Mucosa of gallbladder (tissue), 1 donor: ENCODE measurements around the gene INSL3. TPM values are rescaled to one million over a fixed set of nuclear protein-coding genes. Genes with fewer than 3 reads are reported as not detected.

Experiments used
- DNase-seq: peaks from one replicate; pipeline ENCODE4 v3.0.0-alpha.2; 2020; ENCODE audit warnings: low spot score
- total RNA-seq: library from RNA; stranded (reverse); gene quantifications from one replicate; pipeline ENCODE4 v1.2.1, GENCODE V29; 2021
- donor health status: DM: no; HTN: no; CAD: no.

Gene INSL3
- total RNA-seq, 1 donor from 2014 or later, result not detected

DNA sequence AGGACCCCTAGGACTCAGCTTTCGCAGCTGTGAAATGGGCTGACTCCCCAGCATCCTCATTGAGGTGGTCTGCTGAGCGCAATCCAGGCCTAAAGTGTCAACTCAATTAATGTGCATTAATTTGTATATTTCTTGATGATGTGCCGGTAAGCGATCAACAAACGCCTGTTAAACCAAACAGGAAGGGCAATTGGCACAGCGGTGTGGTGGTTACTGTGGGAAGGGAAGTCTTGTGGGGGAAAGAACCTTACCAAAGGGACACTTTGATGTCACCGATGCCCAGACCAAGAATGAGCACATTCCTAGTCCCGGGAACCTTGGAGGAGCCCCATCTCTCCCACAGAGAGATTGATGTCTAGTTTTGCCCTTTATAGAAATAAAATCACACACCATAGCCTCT lies 24.8 kb upstream of the INSL3 start:
- DNase-seq, result no peak

GRCh38 chr19:17843908-17844490 lies 22.7 kb upstream of the INSL3 start:
- DNase-seq, result no peak

DNA sequence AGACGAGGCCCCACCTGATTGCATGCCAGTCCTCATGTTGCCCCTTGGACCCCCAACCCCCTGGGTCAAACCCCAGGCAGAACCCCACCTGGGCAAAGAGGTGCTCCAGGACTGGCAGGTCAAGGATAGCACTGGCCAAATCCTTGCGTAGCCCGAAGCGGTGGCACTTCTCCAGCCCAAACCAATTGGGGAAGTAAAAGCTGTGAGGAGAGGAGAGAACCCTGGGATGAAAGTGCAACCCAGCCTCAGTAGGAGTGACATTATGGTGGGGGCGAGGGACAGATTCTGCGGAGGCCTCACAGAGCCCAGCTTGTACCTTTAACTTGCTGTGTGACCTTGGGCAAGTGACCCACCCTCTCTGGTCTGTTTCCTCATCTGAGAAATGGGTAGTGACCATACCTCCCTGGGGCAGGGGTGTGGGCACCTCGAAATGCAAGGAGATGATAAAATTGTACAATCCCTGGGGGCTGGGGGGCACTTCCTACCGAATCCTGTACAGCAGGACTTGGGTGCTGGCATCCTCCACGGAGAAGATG lies 22.0 kb upstream of the INSL3 start:
- no peak for DNase-seq

GRCh38 chr19:17842663-17843291 lies 21.5 kb upstream of the INSL3 start:
- DNase-seq, result no peak

GRCh38 chr19:17841810-17842662 lies 20.7 kb upstream of the INSL3 start:
- DNase-seq, result peak; percentile 89

- DNase-seq, result no peak
These were observed 20.1 kb upstream of the INSL3 start for GRCh38 chr19:17841371-17841809.

DNA sequence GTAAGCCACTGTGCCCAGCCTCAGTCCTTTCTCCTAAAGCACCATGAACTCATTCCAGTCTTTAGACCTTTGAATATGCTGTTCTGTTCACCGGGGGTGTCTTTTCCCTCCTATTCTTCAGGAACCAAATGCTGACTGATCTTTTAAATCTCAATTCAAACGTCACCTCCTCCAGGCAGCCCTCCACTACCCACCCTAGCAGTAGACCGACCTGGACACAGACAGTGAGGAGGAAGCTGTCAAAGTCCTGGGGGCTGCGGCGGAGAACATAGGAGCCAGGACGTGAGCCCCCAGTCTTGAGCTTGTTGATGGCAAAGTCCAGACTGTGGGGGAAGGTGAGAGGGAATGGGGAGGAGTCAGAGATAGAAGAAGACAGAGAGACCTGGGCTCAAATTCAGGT lies 18.7 kb upstream of the INSL3 start:
- DNase-seq, result no peak

- no peak for DNase-seq
These were observed 16.7 kb upstream of the INSL3 start for GRCh38 chr19:17837972-17838371.

DNA sequence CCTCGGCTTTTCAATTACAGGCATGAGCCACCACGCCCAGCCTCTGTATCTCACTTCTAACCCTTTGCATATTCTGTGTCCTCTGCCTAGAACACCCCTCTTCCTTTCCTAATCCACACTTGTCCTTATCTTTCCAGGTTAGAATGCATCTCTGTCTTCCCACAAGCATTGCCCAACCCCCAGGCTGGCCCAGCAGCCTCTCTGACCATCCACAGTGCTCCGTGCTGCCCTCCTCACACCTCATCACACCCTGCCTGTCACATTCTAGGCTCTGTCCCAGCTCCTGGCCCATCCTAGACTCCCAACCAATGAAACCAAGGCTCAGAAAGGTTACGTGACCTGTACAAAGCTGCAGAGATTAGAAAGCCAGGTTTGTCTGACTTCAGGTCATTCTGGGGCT lies 15.2 kb upstream of the INSL3 start:
- DNase-seq, result no peak

DNA sequence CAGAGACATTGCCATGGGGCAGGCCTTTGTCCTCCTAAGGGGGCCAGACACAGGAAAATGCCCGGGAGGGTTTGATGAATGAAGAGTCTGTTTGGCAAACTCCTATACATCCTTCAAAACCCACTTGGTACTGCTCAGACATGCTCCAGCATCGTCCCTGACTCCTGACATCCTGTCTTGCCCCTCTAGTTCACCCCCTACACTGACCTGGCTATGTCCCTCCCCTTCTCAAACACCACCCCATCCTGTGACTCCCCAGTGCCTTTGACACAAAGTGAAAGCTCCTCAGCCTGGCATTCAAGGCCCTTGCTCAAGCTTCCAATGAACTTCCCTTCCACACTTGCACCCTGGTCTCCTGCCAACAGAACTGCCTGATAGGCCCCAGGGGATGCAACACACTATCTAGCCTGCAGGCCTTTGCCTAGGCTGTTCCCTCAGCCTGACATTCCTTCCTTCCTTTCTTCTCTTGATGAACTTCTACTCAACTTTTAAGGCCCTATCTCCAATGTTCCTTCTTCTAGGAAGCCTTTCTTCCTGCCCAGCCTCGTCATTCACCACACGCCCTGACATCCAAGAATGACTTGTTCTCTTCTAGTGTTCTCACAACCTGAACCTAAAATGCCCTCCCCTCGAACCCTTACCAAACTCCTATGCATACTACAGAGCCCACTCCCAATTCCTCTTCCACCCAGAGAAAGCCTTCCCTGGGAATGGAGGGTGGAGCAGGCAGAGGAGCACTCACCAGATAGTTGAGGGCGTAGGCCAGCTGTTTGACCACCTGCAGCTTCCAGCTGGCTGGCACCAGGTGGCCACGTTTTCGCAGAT lies 14.1 kb upstream of the INSL3 start:
- no peak for DNase-seq

DNA sequence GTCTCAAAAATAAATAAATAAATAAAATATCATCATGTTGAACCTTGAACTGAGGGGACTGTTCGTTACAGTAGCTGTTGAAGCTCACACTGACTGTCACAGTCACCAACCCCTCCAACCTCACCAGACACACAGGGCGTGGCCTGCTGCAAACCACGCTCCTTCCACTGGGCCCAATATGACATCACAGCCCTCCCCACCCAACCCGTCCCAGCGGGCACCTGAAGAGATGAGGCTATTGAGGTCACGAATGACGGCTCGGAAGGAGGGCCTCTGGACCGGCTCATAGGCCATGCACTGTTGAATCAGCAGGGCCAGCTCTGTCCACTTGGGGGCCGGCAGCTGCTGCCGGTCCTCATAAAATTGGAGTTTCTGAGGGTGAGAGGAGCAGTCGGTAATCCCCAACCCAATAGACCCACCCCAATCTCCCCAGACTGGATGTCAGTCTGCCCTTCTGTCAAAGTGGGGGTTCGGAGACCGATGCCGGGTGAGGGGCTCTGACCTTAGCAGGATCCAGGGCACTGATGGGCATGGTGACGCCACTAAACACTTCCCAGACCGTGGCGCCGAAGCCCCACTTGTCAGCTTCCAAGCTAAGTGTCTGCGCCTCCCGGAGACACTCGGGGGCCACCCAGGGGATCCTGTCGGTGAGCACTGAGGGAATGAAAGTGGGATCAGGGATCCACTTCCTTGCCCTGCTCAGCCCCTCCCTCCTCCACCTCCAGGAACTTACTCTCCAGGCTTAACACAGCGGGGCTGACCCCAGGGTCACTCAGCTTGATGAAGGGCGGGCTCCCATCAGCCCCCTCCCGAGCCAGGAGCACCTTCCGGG lies 13.2 kb upstream of the INSL3 start:
- DNase-seq, result no peak

DNA sequence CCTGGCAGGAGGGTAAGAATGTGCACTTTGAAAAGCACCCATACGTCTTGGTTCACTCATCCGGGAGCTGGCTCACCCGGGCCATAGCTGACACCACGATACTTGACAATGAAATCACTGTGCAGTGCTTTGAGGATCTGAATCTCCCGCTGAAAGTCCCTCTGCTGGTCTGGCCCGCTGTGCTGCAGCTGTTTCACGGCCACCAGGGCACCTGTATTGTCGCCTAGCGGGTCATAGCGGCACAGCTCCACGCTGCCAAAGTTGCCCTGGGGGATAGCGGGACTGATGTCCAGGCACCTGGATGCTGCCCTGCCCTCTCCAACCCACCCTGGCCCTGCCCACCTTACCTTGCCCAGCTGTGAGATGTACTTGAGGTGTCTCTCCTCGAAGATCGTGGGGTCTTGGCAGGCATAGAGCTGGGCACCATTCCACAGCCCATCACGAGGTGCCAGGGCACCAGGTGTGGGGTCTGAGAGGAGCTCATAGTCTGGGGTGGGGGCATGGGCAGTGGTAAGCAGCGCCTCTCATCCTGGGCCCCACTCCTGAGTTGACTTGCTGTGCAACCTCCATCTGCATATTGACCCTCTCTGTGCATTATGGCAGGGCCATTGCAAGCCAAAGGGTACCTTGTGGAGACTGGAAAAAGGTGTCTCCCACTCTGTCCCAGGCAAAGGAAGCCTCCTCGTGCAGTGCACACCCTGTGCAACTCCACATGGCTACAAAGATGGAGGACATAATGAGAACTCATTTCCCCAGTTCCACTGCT lies 11.3 kb upstream of the INSL3 start:
- DNase-seq, result no peak

GRCh38 chr19:17831419-17831888 lies 10.1 kb upstream of the INSL3 start:
- no peak for DNase-seq

GRCh38 chr19:17830567-17831418 lies 9.5 kb upstream of the INSL3 start:
- peak; percentile 91 for DNase-seq

DNA sequence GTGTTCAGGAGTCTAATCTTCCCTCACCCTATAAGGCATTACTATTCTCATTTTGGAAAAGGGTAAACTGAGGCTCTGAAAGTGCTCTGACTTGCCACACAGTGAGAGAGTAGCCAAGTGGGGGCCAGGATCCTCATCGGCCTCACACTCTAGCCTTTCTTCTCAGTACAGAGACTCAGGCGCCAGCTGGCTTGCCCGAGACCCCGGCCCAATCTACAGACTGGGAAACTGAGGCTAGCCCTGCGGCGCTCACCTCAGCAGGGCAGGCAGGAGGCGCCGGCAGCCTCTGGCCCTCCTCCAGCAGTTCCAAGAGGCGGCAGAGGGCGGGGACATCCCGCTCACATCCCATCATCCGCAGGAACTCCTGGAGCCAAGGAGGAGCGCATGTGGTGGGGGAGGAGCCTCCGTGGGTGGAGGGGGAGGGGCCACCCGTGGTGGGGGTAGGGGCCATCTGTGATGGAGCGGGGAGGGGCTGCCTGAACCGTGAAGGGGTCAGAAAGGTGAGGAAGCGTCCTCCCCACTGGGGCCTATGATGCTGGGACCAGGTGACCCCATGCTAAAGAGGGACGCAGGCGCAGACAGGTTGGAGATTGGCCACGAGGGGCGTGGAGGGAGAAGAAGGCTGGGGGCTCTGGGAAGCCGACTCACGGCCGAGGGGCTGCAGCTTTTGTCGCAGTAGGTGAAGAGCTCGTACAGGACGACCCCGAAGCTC lies 8.7 kb upstream of the INSL3 start:
- peak; percentile 44 for DNase-seq

- DNase-seq, result no peak
These were observed 5.3 kb upstream of the INSL3 start for GRCh38 chr19:17826508-17827056.

GRCh38 chr19:17824339-17824738 lies 3.0 kb upstream of the INSL3 start:
- DNase-seq, result no peak
